Fibroblast of lung (primary cell): Measurements from ENCODE around the gene PCTP. TPM values are rescaled to one million over a fixed set of nuclear protein-coding genes. Genes with fewer than 3 reads are reported as not detected.

Source experiments
- DNase-seq, 2 donors: peaks; one replicate each; pipeline versions ENCODE4 v3.0.0 to v3.0.0-alpha.2; 2010; ENCODE audit warnings: low read depth in 2 of 2
- H2AFZ ChIP-seq: 2 replicates; pipeline ENCODE4 v1.5.1; 2012; ENCODE audit warnings: low read length, control low read depth, inconsistent platforms
- H3K27ac ChIP-seq: 2 replicates; pipeline ENCODE4 v1.5.1; 2011; ENCODE audit warnings: low read length, control low read depth; ENCODE audit not compliant: insufficient read depth
- H3K27me3 ChIP-seq: 2 replicates; pipeline ENCODE4 v1.5.1; 2011; ENCODE audit warnings: mild to moderate bottlenecking, low read length; ENCODE audit not compliant: control insufficient read depth, insufficient read depth
- H3K36me3 ChIP-seq: 2 replicates; pipeline ENCODE4 v1.5.1; 2011; ENCODE audit warnings: low read length; ENCODE audit not compliant: control insufficient read depth, insufficient read depth
- H3K4me1 ChIP-seq: 2 replicates; pipeline ENCODE4 v1.5.1; 2011; ENCODE audit warnings: low read length; ENCODE audit not compliant: control insufficient read depth, insufficient read depth; ENCODE audit errors: extremely low read depth
- H3K4me2 ChIP-seq: 2 replicates; pipeline ENCODE4 v1.5.1; 2011; ENCODE audit warnings: low read length, control low read depth; ENCODE audit not compliant: insufficient read depth; ENCODE audit errors: extremely low read depth
- H3K4me3 ChIP-seq, 4 experiments: fragments of 200-600 bp in 1 of 4; sonication (generic) in 1 of 4; replicated peaks in 1 of 4; 2 replicates each; pipeline ENCODE4 v1.5.1; 2011 to 2016; ENCODE audit warnings: low read length in 4 of 4, low read depth in 3 of 4, mild to moderate bottlenecking in 3 of 4, control low read depth in 2 of 4, inconsistent platforms in 1 of 4, mixed read lengths in 1 of 4; ENCODE audit not compliant: insufficient read depth in 1 of 4; ENCODE audit errors: control extremely low read depth in 1 of 4
- H3K79me2 ChIP-seq: 2 replicates; pipeline ENCODE4 v1.5.1; 2012; ENCODE audit warnings: mild to moderate bottlenecking, low read length, inconsistent platforms; ENCODE audit not compliant: control insufficient read depth, insufficient read depth
- H3K9ac ChIP-seq: 2 replicates; pipeline ENCODE4 v1.5.1; 2011; ENCODE audit warnings: mild to moderate bottlenecking, low read length, control low read depth; ENCODE audit not compliant: insufficient read depth
- H3K9me3 ChIP-seq: 2 replicates; pipeline ENCODE4 v1.5.1; 2012; ENCODE audit warnings: low read depth, low read length; ENCODE audit not compliant: control insufficient read depth, insufficient read depth
- H4K20me1 ChIP-seq: 2 replicates; pipeline ENCODE4 v1.5.1; 2011; ENCODE audit warnings: low read length; ENCODE audit not compliant: control insufficient read depth, insufficient read depth; ENCODE audit errors: extremely low read depth
- EZH2 ChIP-seq: IDR thresholded peaks from 2 replicates; pipeline ENCODE4 v1.5.1; 2012; ENCODE audit warnings: low read length, control low read depth, mild to moderate bottlenecking; ENCODE audit errors: missing control alignments
- polyA minus RNA-seq: library from RNA; depleted of rRNA, polyadenylated mRNA; stranded (reverse); fragments of >200 nt; gene quantifications from 2 replicates; pipeline ENCODE4 v1.2.3, GENCODE V29; 2011; ENCODE audit warnings: low replicate concordance
- polyA plus RNA-seq, 2 donors: library from polyadenylated mRNA; depleted of rRNA in 1 of 2; stranded (reverse) in 1 of 2; unstranded in 1 of 2; fragments of >200 nt; gene quantifications; 2 replicates each; pipeline ENCODE4 v1.2.1, GENCODE V29; 2011 to 2012; ENCODE audit warnings: missing spikeins in 1 of 2
- total RNA-seq: library from RNA; depleted of rRNA; stranded (reverse); fragments of >200 nt; gene quantifications from 2 replicates; pipeline ENCODE4 v1.2.1, GENCODE V29; 2014
- TF ChIP-seq, protein P1 (sequence below), 2 donors: IDR thresholded peaks in 1 of 2; conservative IDR thresholded peaks in 1 of 2; 1 replicate in 1 of 2; 2 replicates in 1 of 2; pipeline ENCODE4 v1.5.1; 2011 to 2012; ENCODE audit warnings: low read length in 2 of 2, control low read depth in 1 of 2, inconsistent platforms in 1 of 2, low read depth in 1 of 2, mild to moderate bottlenecking in 1 of 2

The PCTP gene
- total RNA-seq (16.9 and 20.6 TPM in 2 replicates), polyA plus RNA-seq (20.4 and 21.5 TPM in 2 replicates), polyA minus RNA-seq (7.3 and 12.6 TPM in 2 replicates)
- 11.8 and 11.9 TPM in 2 replicates for polyA plus RNA-seq (2012)

DNA sequence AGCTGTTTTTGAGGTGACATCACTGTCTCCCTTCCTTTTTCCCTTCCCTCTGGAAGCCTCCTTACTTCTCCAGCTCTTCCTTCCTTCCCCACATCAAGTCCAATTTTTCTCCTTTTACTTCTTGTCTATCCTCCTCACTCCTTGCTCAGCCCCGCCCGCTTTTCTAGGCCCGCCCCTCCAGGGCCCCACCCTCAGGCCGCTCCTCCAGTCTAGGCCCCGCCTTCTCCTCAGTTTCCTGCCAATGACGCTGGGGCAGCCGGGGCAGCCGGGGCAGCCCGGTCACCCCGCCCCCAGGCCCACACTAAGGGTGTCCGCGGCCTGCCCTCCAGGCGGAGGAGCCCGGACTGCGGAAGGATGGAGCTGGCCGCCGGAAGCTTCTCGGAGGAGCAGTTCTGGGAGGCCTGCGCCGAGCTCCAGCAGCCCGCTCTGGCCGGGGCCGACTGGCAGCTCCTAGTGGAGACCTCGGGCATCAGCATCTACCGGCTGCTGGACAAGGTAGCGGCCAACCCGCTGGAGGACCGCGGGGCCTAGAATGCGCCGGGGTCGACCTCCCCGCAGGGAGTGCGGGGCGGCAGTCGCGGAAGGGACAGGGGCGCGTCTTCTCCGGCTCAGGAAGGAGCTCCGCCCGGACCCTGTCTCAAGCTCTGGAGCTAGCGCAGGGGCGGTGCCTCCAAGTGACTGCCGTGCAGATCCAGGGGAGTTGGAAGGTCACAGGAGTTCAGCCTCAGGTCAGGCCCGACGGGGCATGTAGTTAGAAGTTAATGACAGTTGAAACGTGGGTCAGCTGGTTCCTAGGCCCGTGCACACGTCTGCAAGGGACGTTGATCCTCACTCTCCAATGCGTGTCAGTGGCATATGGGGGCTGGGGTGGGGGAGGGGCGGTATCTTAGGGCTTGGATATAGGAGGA is at the start of gene PCTP:
TSS of gene PCTP (plus strand) at position 302 of the 908 bp plus-strand sequence. CDS start at position 355, 53 bp downstream.
- peak within 1 kb of the TSS; percentile 77 for H3K4me2 ChIP-seq
- peak within 1 kb of the TSS; percentile 78 for H3K9ac ChIP-seq
- H3K27me3 ChIP-seq: no peaks in the 10 kb centered on the region
- no peaks in the 10 kb centered on the region for H3K9me3 ChIP-seq
- TF ChIP-seq, protein P1, sequence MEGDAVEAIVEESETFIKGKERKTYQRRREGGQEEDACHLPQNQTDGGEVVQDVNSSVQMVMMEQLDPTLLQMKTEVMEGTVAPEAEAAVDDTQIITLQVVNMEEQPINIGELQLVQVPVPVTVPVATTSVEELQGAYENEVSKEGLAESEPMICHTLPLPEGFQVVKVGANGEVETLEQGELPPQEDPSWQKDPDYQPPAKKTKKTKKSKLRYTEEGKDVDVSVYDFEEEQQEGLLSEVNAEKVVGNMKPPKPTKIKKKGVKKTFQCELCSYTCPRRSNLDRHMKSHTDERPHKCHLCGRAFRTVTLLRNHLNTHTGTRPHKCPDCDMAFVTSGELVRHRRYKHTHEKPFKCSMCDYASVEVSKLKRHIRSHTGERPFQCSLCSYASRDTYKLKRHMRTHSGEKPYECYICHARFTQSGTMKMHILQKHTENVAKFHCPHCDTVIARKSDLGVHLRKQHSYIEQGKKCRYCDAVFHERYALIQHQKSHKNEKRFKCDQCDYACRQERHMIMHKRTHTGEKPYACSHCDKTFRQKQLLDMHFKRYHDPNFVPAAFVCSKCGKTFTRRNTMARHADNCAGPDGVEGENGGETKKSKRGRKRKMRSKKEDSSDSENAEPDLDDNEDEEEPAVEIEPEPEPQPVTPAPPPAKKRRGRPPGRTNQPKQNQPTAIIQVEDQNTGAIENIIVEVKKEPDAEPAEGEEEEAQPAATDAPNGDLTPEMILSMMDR (conservative IDR thresholded peaks at IDR 0.05 in 1 of 2, IDR thresholded peaks at IDR 0.05 in 1 of 2; ENCODE audit: low read depth in 1 of 2, low read length in 2 of 2): peak; percentile 34 to 49
- TF ChIP-seq EZH2: no peak
- peak within 1 kb of the TSS; percentile 91 for H2AFZ ChIP-seq
- no peaks in the 10 kb centered on the region for H3K36me3 ChIP-seq
- H3K4me1 ChIP-seq: no peaks in the 10 kb centered on the region
- peaks cover 32% of the 10 kb centered on the region for H3K79me2 ChIP-seq
- H3K4me3 ChIP-seq: peak within 1 kb of the TSS; percentile 88 to 98 (median 88)
- H3K27ac ChIP-seq: peak within 1 kb of the TSS; percentile 76
- DNase-seq: peak; percentile 91
- no peaks in the 10 kb centered on the region for H4K20me1 ChIP-seq

DNA sequence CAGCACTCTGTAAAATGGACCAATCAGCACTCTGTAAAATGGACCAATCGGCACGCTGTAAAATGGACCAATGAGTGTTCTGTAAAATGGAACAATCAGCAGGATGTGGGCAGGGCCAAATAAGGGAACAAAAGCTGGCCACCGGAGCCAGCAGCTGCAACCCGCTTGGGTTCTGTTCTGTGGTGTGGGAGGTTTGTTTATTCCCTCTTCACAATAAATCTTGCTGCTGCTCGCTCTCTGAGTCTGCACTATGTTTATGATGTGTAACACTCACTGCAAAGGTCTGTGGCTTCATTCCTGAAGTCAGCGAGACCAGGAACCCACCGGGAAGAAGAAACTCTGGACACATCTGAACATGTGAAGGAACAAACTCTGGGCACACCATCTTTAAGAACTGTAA is 48.7 kb upstream of the PCTP start:
- Histone ChIP-seq H4K20me1 (no peaks in the 10 kb centered on the region), H3K9me3 (no peaks in the 10 kb centered on the region), H2AFZ (no peak overlapping the region), H3K4me1 (no peaks in the 10 kb centered on the region), H3K4me3 (no peak overlapping the region), H3K9ac (no peak overlapping the region), H3K36me3 (no peaks in the 10 kb centered on the region), H3K4me2 (no peak overlapping the region), H3K27me3 (peaks cover 4% of the 10 kb centered on the region), H3K27ac (no peak overlapping the region), H3K79me2 (no peaks in the 10 kb centered on the region)
- DNase-seq: peak in 1 of 2 donors; percentile 54
- TF ChIP-seq, protein P1 (conservative IDR thresholded peaks at IDR 0.05 in 1 of 2, IDR thresholded peaks at IDR 0.05 in 1 of 2; ENCODE audit: low read depth in 1 of 2, low read length in 2 of 2): no peak
- no peak for TF ChIP-seq EZH2

DNA sequence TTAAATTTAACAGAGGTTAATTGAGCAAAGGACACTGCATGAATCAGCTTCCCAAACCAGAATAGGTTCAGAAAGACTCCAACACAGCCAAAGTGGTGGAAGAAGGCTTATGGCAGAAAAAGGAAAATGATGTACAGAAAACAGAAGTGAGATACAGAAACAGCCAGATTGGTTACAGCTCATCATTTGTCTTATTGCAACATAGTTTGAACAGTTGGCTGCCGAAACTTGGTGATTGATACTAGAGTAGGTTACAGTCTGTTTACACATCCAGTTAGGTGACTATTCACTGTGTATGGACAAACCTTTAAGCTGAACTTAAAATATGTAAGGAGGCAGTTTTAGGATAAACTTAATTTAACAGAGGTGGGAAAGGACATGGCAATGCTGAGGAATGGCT is 46.5 kb upstream of the PCTP start:
- H3K9me3 ChIP-seq: no peaks in the 10 kb centered on the region
- TF ChIP-seq, protein P1 (conservative IDR thresholded peaks at IDR 0.05 in 1 of 2, IDR thresholded peaks at IDR 0.05 in 1 of 2; ENCODE audit: low read depth in 1 of 2, low read length in 2 of 2): no peak
- no peak for TF ChIP-seq EZH2
- H3K4me2 ChIP-seq: no peak overlapping the region
- H3K27ac ChIP-seq: no peak overlapping the region
- DNase-seq: no peak
- peaks cover 4% of the 10 kb centered on the region for H3K27me3 ChIP-seq
- no peaks in the 10 kb centered on the region for H3K36me3 ChIP-seq
- H3K9ac ChIP-seq: no peak overlapping the region
- H2AFZ ChIP-seq: no peak overlapping the region
- no peaks in the 10 kb centered on the region for H4K20me1 ChIP-seq
- H3K4me1 ChIP-seq: peaks cover 8% of the 10 kb centered on the region
- H3K4me3 ChIP-seq: no peak overlapping the region
- H3K79me2 ChIP-seq: no peaks in the 10 kb centered on the region
